Measurements from ENCODE around the gene PSG2. TPM values are rescaled to one million over a fixed set of nuclear protein-coding genes. Genes with fewer than 3 reads are reported as not detected.
"Not testable (repeated sequence)": the region's sequence is repeated elsewhere in the genome, so short reads cannot be mapped to it uniquely, and the experiment has no call there.

PSG2 gene
- total RNA-seq (0.05 TPM), polyA plus RNA-seq (0.05 TPM)
- long read RNA-seq, donor 1: 0 reads
- long read RNA-seq, donor 2: 0 reads
- long read RNA-seq, donor 3: 0 reads
- long read RNA-seq, donor 4: 0 reads
- long read RNA-seq, donor 5: 0 reads
- long read RNA-seq, donor 6: 0 reads
- long read RNA-seq, donor 7: 0 reads
- long read RNA-seq, donor 8: 0 reads
- long read RNA-seq, donor 9: 0 reads
- long read RNA-seq, donor 10: 0 reads

- H3K36me3 ChIP-seq (ENCODE audit: control insufficient read depth in 2 of 2, insufficient read depth in 2 of 2, low read length in 1 of 2); H3K27ac ChIP-seq (ENCODE audit: low read depth in 1 of 2, low read length in 1 of 2); DNase-seq (ENCODE audit: low read depth in 6 of 9, low spot score in 9 of 9); H3K27me3 ChIP-seq (ENCODE audit: control insufficient read depth in 2 of 2, insufficient read depth in 1 of 2, low read length in 1 of 2); H3K4me1 ChIP-seq (ENCODE audit: control insufficient read depth in 2 of 2, insufficient read depth in 2 of 2, low read length in 2 of 2); H3K9me3 ChIP-seq (ENCODE audit: control insufficient read depth in 2 of 2, insufficient read depth in 1 of 2, low read length in 1 of 2); H3K4me3 ChIP-seq (ENCODE audit: low read length in 2 of 2): not testable (repeated sequence)
- 82% methylated on average over 2 of the region's 2 CpGs for WGBS
Measured at GRCh38 chr19:43082601-43083000, at the start of gene PSG2. Gene PSG2, minus strand, starts transcription at chr19:43082701. Its CDS starts 132 bp downstream, at chr19:43082569.

- H3K36me3 ChIP-seq (ENCODE audit: control insufficient read depth in 2 of 2, insufficient read depth in 2 of 2, low read length in 1 of 2); H3K4me3 ChIP-seq (ENCODE audit: low read length in 2 of 2); H3K4me1 ChIP-seq (ENCODE audit: control insufficient read depth in 2 of 2, insufficient read depth in 2 of 2, low read length in 2 of 2); DNase-seq (ENCODE audit: low read depth in 6 of 9, low spot score in 9 of 9); H3K27ac ChIP-seq (ENCODE audit: low read depth in 1 of 2, low read length in 1 of 2); H3K9me3 ChIP-seq (ENCODE audit: control insufficient read depth in 2 of 2, insufficient read depth in 1 of 2, low read length in 1 of 2); H3K27me3 ChIP-seq (ENCODE audit: control insufficient read depth in 2 of 2, insufficient read depth in 1 of 2, low read length in 1 of 2): not testable (repeated sequence)
- 74% methylated on average over 8 of the region's 8 CpGs for WGBS
Measured at GRCh38 chr19:43131281-43131842, 48.9 kb upstream of the PSG2 start.

GRCh38 chr19:43129197-43129596 lies 46.7 kb upstream of the PSG2 start:
- H3K9me3 ChIP-seq (ENCODE audit: control insufficient read depth in 2 of 2, insufficient read depth in 1 of 2, low read length in 1 of 2); H3K4me1 ChIP-seq (ENCODE audit: control insufficient read depth in 2 of 2, insufficient read depth in 2 of 2, low read length in 2 of 2); H3K36me3 ChIP-seq (ENCODE audit: control insufficient read depth in 2 of 2, insufficient read depth in 2 of 2, low read length in 1 of 2); H3K27me3 ChIP-seq (ENCODE audit: control insufficient read depth in 2 of 2, insufficient read depth in 1 of 2, low read length in 1 of 2); H3K4me3 ChIP-seq (ENCODE audit: low read length in 2 of 2); DNase-seq (ENCODE audit: low read depth in 6 of 9, low spot score in 9 of 9); H3K27ac ChIP-seq (ENCODE audit: low read depth in 1 of 2, low read length in 1 of 2): not testable (repeated sequence)
- 89% methylated on average over 7 of the region's 7 CpGs for WGBS

GRCh38 chr19:43127336-43127735 lies 44.8 kb upstream of the PSG2 start:
- H3K4me3 ChIP-seq (ENCODE audit: low read length in 2 of 2); H3K27ac ChIP-seq (ENCODE audit: low read depth in 1 of 2, low read length in 1 of 2); H3K36me3 ChIP-seq (ENCODE audit: control insufficient read depth in 2 of 2, insufficient read depth in 2 of 2, low read length in 1 of 2); DNase-seq (ENCODE audit: low read depth in 6 of 9, low spot score in 9 of 9); H3K4me1 ChIP-seq (ENCODE audit: control insufficient read depth in 2 of 2, insufficient read depth in 2 of 2, low read length in 2 of 2); H3K9me3 ChIP-seq (ENCODE audit: control insufficient read depth in 2 of 2, insufficient read depth in 1 of 2, low read length in 1 of 2); H3K27me3 ChIP-seq (ENCODE audit: control insufficient read depth in 2 of 2, insufficient read depth in 1 of 2, low read length in 1 of 2): not testable (repeated sequence)
- WGBS: 76% methylated on average over 3 of the region's 3 CpGs

GRCh38 chr19:43126720-43127119 lies 44.2 kb upstream of the PSG2 start:
- WGBS: 89% methylated on average over 4 of the region's 4 CpGs

GRCh38 chr19:43124360-43124759 lies 41.9 kb upstream of the PSG2 start:
- Histone ChIP-seq H3K4me3 (ENCODE audit: low read length in 2 of 2) (no peak overlapping the region), H3K4me1 (ENCODE audit: control insufficient read depth in 2 of 2, insufficient read depth in 2 of 2, low read length in 2 of 2) (no peaks in the 10 kb centered on the region), H3K27me3 (ENCODE audit: control insufficient read depth in 2 of 2, insufficient read depth in 1 of 2, low read length in 1 of 2) (no peaks in the 10 kb centered on the region), H3K36me3 (ENCODE audit: control insufficient read depth in 2 of 2, insufficient read depth in 2 of 2, low read length in 1 of 2) (no peaks in the 10 kb centered on the region), H3K9me3 (ENCODE audit: control insufficient read depth in 2 of 2, insufficient read depth in 1 of 2, low read length in 1 of 2) (no peaks in the 10 kb centered on the region), H3K27ac (ENCODE audit: low read depth in 1 of 2, low read length in 1 of 2) (no peak overlapping the region)
- 76% methylated on average over 2 of the region's 2 CpGs for WGBS
- DNase-seq (ENCODE audit: low read depth in 6 of 9, low spot score in 9 of 9): no peak

More at GRCh38 chr19:43126720-43127119, 44.2 kb upstream of the PSG2 start:
- no peak for DNase-seq (ENCODE audit: low read depth in 6 of 9, low spot score in 9 of 9)
- Histone ChIP-seq H3K9me3 (ENCODE audit: control insufficient read depth in 2 of 2, insufficient read depth in 1 of 2, low read length in 1 of 2) (no peaks in the 10 kb centered on the region), H3K4me1 (ENCODE audit: control insufficient read depth in 2 of 2, insufficient read depth in 2 of 2, low read length in 2 of 2) (no peaks in the 10 kb centered on the region), H3K27ac (ENCODE audit: low read depth in 1 of 2, low read length in 1 of 2) (no peak overlapping the region), H3K36me3 (ENCODE audit: control insufficient read depth in 2 of 2, insufficient read depth in 2 of 2, low read length in 1 of 2) (no peaks in the 10 kb centered on the region), H3K4me3 (ENCODE audit: low read length in 2 of 2) (no peak overlapping the region), H3K27me3 (ENCODE audit: control insufficient read depth in 2 of 2, insufficient read depth in 1 of 2, low read length in 1 of 2) (no peaks in the 10 kb centered on the region)

GRCh38 chr19:43120433-43121026 lies 38.0 kb upstream of the PSG2 start:
- H3K4me1 ChIP-seq (ENCODE audit: control insufficient read depth in 2 of 2, insufficient read depth in 2 of 2, low read length in 2 of 2); H3K27ac ChIP-seq (ENCODE audit: low read depth in 1 of 2, low read length in 1 of 2); DNase-seq (ENCODE audit: low read depth in 6 of 9, low spot score in 9 of 9); H3K9me3 ChIP-seq (ENCODE audit: control insufficient read depth in 2 of 2, insufficient read depth in 1 of 2, low read length in 1 of 2); H3K4me3 ChIP-seq (ENCODE audit: low read length in 2 of 2); H3K27me3 ChIP-seq (ENCODE audit: control insufficient read depth in 2 of 2, insufficient read depth in 1 of 2, low read length in 1 of 2); H3K36me3 ChIP-seq (ENCODE audit: control insufficient read depth in 2 of 2, insufficient read depth in 2 of 2, low read length in 1 of 2): not testable (repeated sequence)
- WGBS: 89% methylated on average over 11 of the region's 11 CpGs

GRCh38 chr19:43119526-43119925 lies 37.0 kb upstream of the PSG2 start:
- H3K4me1 ChIP-seq (ENCODE audit: control insufficient read depth in 2 of 2, insufficient read depth in 2 of 2, low read length in 2 of 2); H3K36me3 ChIP-seq (ENCODE audit: control insufficient read depth in 2 of 2, insufficient read depth in 2 of 2, low read length in 1 of 2); H3K9me3 ChIP-seq (ENCODE audit: control insufficient read depth in 2 of 2, insufficient read depth in 1 of 2, low read length in 1 of 2); DNase-seq (ENCODE audit: low read depth in 6 of 9, low spot score in 9 of 9); H3K27me3 ChIP-seq (ENCODE audit: control insufficient read depth in 2 of 2, insufficient read depth in 1 of 2, low read length in 1 of 2); H3K27ac ChIP-seq (ENCODE audit: low read depth in 1 of 2, low read length in 1 of 2); H3K4me3 ChIP-seq (ENCODE audit: low read length in 2 of 2): not testable (repeated sequence)
- 74% methylated on average over 3 of the region's 3 CpGs for WGBS

GRCh38 chr19:43116421-43116820 lies 33.9 kb upstream of the PSG2 start:
- not testable (repeated sequence) for H3K27ac ChIP-seq (ENCODE audit: low read depth in 1 of 2, low read length in 1 of 2); DNase-seq (ENCODE audit: low read depth in 6 of 9, low spot score in 9 of 9); H3K9me3 ChIP-seq (ENCODE audit: control insufficient read depth in 2 of 2, insufficient read depth in 1 of 2, low read length in 1 of 2); H3K4me3 ChIP-seq (ENCODE audit: low read length in 2 of 2); H3K27me3 ChIP-seq (ENCODE audit: control insufficient read depth in 2 of 2, insufficient read depth in 1 of 2, low read length in 1 of 2); H3K36me3 ChIP-seq (ENCODE audit: control insufficient read depth in 2 of 2, insufficient read depth in 2 of 2, low read length in 1 of 2); H3K4me1 ChIP-seq (ENCODE audit: control insufficient read depth in 2 of 2, insufficient read depth in 2 of 2, low read length in 2 of 2)
- 90% methylated on average over 3 of the region's 3 CpGs for WGBS

Measured in thymus (tissue), 14 donors.